GM06990 (cell line): ENCODE measurements around the gene SLC9A1.

Experiments used
- DNase-seq: peaks from one replicate; pipeline ENCODE4 v3.0.0-alpha.2; 2011; ENCODE audit not compliant: insufficient read length; ENCODE audit errors: extremely low read depth
- H3K27me3 ChIP-seq: replicated peaks from 2 replicates; pipeline ENCODE4 v1.6.0; 2011; ENCODE audit warnings: low read length; ENCODE audit not compliant: control insufficient read depth, insufficient read depth
- H3K36me3 ChIP-seq: 2 replicates; pipeline ENCODE4 v1.5.1; 2011; ENCODE audit warnings: low read length; ENCODE audit not compliant: control insufficient read depth, insufficient read depth
- H3K4me3 ChIP-seq: replicated peaks from 2 replicates; pipeline ENCODE4 v1.5.1; 2011; ENCODE audit warnings: low read depth, mild to moderate bottlenecking, control low read depth, low read length
- TF ChIP-seq, protein P1 (sequence below): IDR thresholded peaks from 2 replicates; pipeline ENCODE4 v1.5.1; 2011; ENCODE audit warnings: low read length, control low read depth, mild to moderate bottlenecking, inconsistent platforms; ENCODE audit not compliant: insufficient read depth, poor library complexity, severe bottlenecking

The SLC9A1 gene

DNA sequence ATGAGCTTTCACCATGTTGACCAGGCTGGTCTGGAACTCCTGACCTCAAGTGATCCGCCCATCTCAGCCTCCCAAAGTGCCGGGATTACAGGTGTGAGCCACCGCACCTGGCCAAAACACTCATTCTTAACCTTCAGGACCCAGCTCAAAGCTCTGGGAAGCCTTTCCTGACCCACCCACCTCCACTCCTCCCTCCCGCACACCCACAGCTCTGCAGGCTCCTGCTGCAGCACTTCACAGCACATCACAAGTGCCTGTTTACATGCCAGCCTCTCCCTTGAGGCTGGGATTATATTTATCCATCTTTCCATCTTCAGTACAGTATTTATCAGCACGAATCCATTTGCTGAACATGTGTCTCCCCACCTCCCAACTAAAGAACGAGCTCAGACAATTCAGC, 14.9 kb downstream of the SLC9A1 start:
- DNase-seq, result no peak
- peaks cover 1% of the 10 kb centered on the region; the same call in 1 of the 2 replicates for H3K36me3 ChIP-seq

DNA sequence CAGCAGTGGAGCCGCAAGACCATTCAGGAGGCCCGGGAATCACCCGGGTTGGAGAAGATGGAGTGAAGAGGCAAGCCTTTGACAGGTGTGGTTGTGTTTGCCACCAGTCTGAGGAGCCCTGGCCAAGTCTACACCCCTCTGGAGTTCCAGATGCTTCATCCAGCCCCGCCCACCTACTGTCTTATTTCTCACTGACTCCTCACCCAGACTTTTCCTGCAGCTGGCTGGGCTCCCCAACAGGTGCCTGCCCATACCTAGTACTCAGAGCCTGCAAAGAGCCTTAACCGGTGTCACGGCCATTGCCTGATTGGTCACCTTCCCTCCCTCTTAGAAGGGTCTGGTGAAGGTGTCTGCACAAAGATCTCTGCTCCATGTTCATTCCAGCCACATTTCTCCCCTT, 16.0 kb downstream of the SLC9A1 start:
- Histone ChIP-seq H3K36me3 (peaks cover 1% of the 10 kb centered on the region; the same call in 1 of the 2 replicates), H3K4me3 (no peak overlapping the region), H3K27me3 (no peaks in the 10 kb centered on the region)
- DNase-seq, result no peak
- TF ChIP-seq, protein P1, sequence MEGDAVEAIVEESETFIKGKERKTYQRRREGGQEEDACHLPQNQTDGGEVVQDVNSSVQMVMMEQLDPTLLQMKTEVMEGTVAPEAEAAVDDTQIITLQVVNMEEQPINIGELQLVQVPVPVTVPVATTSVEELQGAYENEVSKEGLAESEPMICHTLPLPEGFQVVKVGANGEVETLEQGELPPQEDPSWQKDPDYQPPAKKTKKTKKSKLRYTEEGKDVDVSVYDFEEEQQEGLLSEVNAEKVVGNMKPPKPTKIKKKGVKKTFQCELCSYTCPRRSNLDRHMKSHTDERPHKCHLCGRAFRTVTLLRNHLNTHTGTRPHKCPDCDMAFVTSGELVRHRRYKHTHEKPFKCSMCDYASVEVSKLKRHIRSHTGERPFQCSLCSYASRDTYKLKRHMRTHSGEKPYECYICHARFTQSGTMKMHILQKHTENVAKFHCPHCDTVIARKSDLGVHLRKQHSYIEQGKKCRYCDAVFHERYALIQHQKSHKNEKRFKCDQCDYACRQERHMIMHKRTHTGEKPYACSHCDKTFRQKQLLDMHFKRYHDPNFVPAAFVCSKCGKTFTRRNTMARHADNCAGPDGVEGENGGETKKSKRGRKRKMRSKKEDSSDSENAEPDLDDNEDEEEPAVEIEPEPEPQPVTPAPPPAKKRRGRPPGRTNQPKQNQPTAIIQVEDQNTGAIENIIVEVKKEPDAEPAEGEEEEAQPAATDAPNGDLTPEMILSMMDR, result no peak

More for the DNA sequence above, 14.9 kb downstream of the SLC9A1 start:
- Histone ChIP-seq H3K27me3 (no peaks in the 10 kb centered on the region), H3K4me3 (no peak overlapping the region)
- TF ChIP-seq, protein P1, result no peak

DNA sequence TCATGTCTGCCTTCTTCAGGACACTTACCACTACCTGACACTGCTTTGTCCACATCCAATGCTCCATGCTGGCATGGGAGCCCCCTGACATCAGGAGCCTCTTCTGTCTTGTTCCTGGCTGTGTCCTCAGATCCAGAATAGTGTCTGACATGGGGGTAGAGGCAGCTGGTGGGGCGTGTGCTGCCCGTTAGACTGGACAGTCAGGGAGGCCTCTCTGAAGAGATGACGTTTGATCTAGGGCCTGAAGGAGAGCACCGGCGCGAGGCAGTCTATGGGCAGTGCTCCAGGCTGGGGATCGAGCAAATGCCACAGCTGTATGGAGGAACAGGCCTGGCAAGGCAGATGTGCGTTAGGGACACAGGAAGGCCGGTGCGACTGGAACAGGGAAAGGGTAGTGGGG, 16.6 kb downstream of the SLC9A1 start:
- no peaks in the 10 kb centered on the region for H3K27me3 ChIP-seq
- no peak overlapping the region for H3K4me3 ChIP-seq
- H3K36me3 ChIP-seq, result peaks cover 1% of the 10 kb centered on the region; the same call in 1 of the 2 replicates
- TF ChIP-seq, protein P1, result no peak
- no peak for DNase-seq

DNA sequence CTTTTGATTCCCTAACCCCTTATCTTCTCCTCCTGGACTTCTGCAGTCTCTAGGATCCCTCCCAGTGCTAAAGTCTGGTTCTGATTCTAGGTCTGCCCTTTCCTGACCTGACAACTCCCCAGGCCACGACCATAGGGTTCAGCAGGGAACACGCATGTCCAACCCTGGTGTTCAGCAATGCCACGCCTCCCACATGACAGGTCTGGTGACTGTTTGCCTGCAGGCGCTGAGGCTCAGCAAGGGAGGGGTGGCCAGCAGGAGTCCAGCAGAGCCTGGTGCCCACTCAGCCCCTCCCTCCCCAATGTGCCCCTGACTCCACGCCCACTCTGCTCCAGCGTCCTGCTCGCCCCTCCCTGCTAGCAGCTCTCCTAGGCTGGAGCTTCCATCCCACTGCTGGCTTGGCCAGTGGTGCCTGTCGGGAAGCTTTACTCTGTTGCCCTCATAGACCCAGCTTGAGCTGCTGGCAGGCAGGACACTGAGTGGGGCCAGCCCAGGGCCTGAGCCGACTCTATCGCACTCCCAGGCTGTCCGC, 17.3 kb downstream of the SLC9A1 start:
- H3K4me3 ChIP-seq, result no peak overlapping the region
- peaks cover 1% of the 10 kb centered on the region; the same call in 1 of the 2 replicates for H3K36me3 ChIP-seq
- DNase-seq, result no peak
- TF ChIP-seq, protein P1, result no peak
- no peaks in the 10 kb centered on the region for H3K27me3 ChIP-seq

DNA sequence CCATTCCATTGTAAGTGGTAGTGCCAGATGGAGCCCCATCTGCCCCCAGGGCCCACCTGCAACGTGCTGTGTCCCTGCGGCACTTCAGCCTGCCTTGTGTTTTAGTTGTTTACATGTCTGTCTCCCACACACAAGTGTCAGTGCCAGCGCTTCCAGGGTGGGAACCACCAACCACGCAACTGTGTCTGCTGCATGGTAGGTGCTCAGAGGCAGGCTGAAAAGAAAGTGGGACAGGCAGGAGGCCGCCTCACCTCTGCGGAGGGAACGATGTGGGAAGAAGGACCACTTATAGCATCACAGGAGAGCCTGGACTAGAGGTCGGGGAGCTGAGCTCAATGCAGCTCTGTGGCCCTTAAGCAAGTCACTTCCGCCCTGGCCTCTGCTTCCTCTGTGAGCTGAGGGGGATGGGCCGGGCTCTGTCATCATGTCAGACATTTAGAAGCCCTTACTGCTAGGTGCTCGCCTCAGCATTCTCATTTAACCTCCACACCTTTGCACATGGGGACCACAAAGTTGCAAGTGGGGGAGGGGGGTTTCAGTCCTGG, 17.9 kb downstream of the SLC9A1 start:
- peak; percentile 70 for DNase-seq
- H3K27me3 ChIP-seq, result no peaks in the 10 kb centered on the region
- peak overlapping the region; percentile 35 for H3K4me3 ChIP-seq
- TF ChIP-seq, protein P1, result no peak
- peaks cover 1% of the 10 kb centered on the region; the same call in 1 of the 2 replicates for H3K36me3 ChIP-seq
